Activated T-cell treated with anti-CD3 and anti-CD28 coated beads, Interleukin-2, amount 50 U/mL, for 24 hours (primary cell): ENCODE data around the gene YBX3.

Experiments
- DNase-seq: peaks from one replicate; pipeline ENCODE4 v3.0.0-alpha.2; 2020
- H3K27ac Mint-ChIP-seq: 2 replicates; pipeline ENCODE4 v1.8.0; 2020; ENCODE audit warnings: mild to moderate bottlenecking, mixed read lengths
- H3K27me3 Mint-ChIP-seq: 2 replicates; pipeline ENCODE4 v1.8.0; 2020; ENCODE audit warnings: mixed read lengths
- H3K36me3 Mint-ChIP-seq: 2 replicates; pipeline ENCODE4 v1.8.0; 2020; ENCODE audit warnings: low read depth, mixed read lengths
- H3K4me1 Mint-ChIP-seq: 2 replicates; pipeline ENCODE4 v1.8.0; 2020; ENCODE audit warnings: low read depth, mixed read lengths
- H3K4me3 Mint-ChIP-seq: 2 replicates; pipeline ENCODE4 v1.8.0; 2020; ENCODE audit warnings: mild to moderate bottlenecking, moderate library complexity, mixed read lengths
- H3K9me3 Mint-ChIP-seq: 2 replicates; pipeline ENCODE4 v1.8.0; 2020; ENCODE audit warnings: mixed read lengths

The YBX3 gene

GRCh38 chr12:10668526-10668925, 54.6 kb downstream of the YBX3 start:
- Mint-ChIP-seq H3K27ac (no peak overlapping the region), H3K36me3 (no peaks in the 10 kb centered on the region), H3K4me1 (peaks cover 22% of the 10 kb centered on the region), H3K4me3 (peak overlapping the region; percentile 23), H3K27me3 (peaks cover 12% of the 10 kb centered on the region), H3K9me3 (no peaks in the 10 kb centered on the region)
- DNase-seq, result no peak

GRCh38 chr12:10667581-10667980, 55.5 kb downstream of the YBX3 start:
- no peak overlapping the region for H3K27ac Mint-ChIP-seq
- no peak for DNase-seq
- no peaks in the 10 kb centered on the region for H3K36me3 Mint-ChIP-seq
- H3K4me3 Mint-ChIP-seq, result no peak overlapping the region
- peaks cover 14% of the 10 kb centered on the region for H3K4me1 Mint-ChIP-seq
- no peaks in the 10 kb centered on the region for H3K9me3 Mint-ChIP-seq
- peaks cover 9% of the 10 kb centered on the region for H3K27me3 Mint-ChIP-seq

DNA sequence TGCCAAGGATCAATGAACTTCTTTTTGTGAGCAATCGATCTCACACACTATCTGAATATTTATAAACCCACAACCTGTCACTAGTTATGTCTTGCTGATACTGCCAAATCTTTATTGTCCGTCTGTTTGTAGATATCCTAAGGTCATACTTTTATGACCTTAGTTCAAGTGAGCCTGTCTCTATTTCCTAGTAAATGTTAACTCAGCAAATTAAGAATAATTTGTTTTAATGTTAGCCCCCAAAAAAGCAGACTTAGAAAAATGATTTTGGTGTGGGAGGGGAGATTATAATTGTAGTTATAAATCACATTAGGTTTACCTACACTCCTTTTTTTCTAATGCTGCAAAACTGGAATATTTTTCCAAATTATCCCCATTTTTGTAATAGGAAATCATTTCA, 58.6 kb downstream of the YBX3 start:
- peaks cover 7% of the 10 kb centered on the region for H3K4me1 Mint-ChIP-seq

DNA sequence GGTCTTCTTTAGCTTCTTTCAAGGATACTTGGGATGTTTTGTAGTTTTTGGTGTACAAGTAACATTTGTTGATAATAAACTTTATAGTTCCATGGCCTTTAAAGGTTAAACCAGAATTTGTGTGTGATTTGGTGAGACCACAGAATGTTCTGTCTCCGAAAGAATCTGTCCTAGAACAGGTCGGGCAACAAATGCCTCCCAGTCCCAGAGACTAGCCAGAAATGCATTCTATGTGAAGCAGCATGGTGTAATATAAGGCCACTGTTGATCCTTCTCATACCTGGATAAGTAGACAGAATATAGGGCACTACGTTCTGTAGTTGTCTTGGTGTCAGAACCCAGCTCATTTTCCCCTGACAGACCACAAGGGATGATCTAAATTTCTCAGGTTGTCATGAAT, 59.3 kb downstream of the YBX3 start:
- Mint-ChIP-seq H3K4me3 (no peak overlapping the region), H3K27me3 (peaks cover 13% of the 10 kb centered on the region), H3K4me1 (peaks cover 6% of the 10 kb centered on the region), H3K27ac (no peak overlapping the region), H3K36me3 (no peaks in the 10 kb centered on the region), H3K9me3 (no peaks in the 10 kb centered on the region)
- no peak for DNase-seq

More for the DNA sequence above, 58.6 kb downstream of the YBX3 start:
- Mint-ChIP-seq H3K4me3 (no peak overlapping the region), H3K9me3 (no peaks in the 10 kb centered on the region), H3K36me3 (no peaks in the 10 kb centered on the region), H3K27ac (no peak overlapping the region), H3K27me3 (peaks cover 13% of the 10 kb centered on the region)
- no peak for DNase-seq

- Mint-ChIP-seq H3K27ac (no peak overlapping the region), H3K4me1 (no peaks in the 10 kb centered on the region), H3K27me3 (peaks cover 15% of the 10 kb centered on the region), H3K4me3 (no peak overlapping the region), H3K9me3 (peaks cover 5% of the 10 kb centered on the region), H3K36me3 (no peaks in the 10 kb centered on the region)
- no peak for DNase-seq
These were observed 61.8 kb downstream of the YBX3 start for GRCh38 chr12:10661338-10661737.

DNA sequence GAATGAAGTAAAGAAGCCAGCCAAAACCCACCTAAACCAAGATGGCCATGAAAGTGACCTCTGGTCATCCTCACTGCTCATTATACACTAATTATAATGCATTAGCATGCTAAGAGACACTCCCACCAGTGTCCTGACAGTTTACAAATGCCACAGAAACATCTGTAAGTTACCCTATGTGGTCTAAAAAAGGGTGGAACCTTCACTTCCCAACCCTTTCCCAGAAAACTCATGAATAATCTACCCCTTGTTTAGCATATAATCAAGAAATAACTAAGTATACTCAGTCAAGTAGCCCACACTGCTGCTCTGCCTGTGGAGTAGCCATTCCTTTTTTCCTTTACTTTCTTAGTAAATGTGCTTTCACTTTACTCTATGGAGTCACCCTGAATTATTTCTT, 69.1 kb downstream of the YBX3 start:
- Mint-ChIP-seq H3K36me3 (no peaks in the 10 kb centered on the region), H3K4me1 (no peaks in the 10 kb centered on the region), H3K27ac (no peak overlapping the region), H3K27me3 (peaks cover 12% of the 10 kb centered on the region), H3K9me3 (peaks cover 9% of the 10 kb centered on the region), H3K4me3 (no peak overlapping the region)
- DNase-seq, result no peak

- Mint-ChIP-seq H3K9me3 (peaks cover 15% of the 10 kb centered on the region), H3K4me3 (no peak overlapping the region), H3K4me1 (no peaks in the 10 kb centered on the region), H3K27ac (no peak overlapping the region), H3K27me3 (peaks cover 18% of the 10 kb centered on the region), H3K36me3 (no peaks in the 10 kb centered on the region)
- no peak for DNase-seq
These were observed 70.9 kb downstream of the YBX3 start for GRCh38 chr12:10652192-10652591.
